ENCODE results near the gene AIG1.
"Not testable (repeated sequence)": the region's sequence is repeated elsewhere in the genome, so short reads cannot be mapped to it uniquely, and the experiment has no call there.

The AIG1 gene

DNA sequence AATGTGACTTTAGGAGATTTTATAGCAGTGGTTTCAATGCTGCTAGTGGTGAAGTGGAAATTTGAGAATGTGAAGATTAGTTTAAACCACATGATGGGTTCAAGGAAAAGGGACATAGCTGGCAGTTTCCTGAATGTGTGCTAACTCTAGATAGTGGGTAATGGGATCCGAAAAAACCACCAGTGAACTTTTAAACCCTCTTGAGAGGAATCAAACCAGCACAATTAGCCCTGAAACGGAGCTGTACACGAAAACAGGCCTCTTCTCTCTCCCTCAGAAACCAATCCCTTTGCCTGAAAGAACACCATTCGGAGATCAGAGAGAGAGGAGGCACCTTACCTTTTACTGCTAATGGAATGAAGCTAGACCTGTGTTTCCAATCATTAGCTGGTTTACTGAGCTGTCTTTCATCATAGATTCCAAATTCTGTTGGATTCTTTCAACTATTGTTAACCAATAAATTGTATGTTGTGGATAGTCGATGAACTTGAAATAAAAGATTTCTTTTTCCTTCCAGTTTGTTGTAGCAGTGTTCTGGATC, 103.9 kb downstream of the AIG1 start:
- DNase-seq (ENCODE audit: low read depth in 2 of 2), result no peak

- DNase-seq (ENCODE audit: low read depth in 2 of 2), result no peak
Measured at GRCh38 chr6:143165315-143165855, 104.7 kb downstream of the AIG1 start.

- no peak for DNase-seq (ENCODE audit: low read depth in 2 of 2)
Measured at GRCh38 chr6:143166247-143166695, 105.6 kb downstream of the AIG1 start.

- no peak for DNase-seq (ENCODE audit: low read depth in 2 of 2)
Measured at GRCh38 chr6:143167224-143167623, 106.5 kb downstream of the AIG1 start.

GRCh38 chr6:143168396-143168816, 107.7 kb downstream of the AIG1 start:
- DNase-seq (ENCODE audit: low read depth in 2 of 2), result not testable (repeated sequence)

DNA sequence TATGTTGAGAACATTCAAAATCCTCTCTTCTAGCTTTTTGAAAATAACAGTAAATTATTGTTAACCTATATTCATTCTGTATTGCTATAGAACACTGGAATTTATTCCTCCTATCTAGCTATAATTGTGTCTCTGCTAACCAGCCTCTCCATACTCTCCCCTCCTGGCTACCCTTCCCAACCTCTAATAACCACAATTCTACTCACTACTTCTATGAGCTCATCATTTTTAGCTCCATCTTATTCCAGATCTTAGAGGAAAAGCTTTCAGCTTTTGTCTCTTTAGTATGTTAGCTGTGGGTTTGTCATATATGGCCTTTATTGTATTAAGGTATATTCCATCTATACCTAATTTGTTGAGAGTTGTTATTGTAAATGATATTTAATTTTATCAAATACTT, 108.8 kb downstream of the AIG1 start:
- no peak for DNase-seq (ENCODE audit: low read depth in 2 of 2)

DNA sequence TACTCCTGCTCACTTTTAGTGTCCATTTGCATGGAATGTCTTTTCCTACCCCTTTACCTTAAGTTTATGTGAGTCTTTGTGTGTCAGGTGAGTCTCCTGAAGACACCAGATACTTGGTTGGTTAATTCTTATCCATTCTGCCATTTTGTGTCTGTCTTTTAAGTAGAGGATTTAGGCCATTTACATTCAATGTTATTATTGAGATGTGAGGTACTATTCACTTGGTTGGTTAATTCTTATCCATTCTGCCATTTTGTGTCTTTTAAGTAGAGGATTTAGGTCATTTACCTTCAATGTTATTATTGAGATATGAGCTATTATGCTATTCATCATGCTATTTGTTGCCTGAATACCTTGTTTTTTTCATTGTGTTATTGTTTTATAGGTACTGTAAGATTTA, 113.8 kb downstream of the AIG1 start:
- DNase-seq (ENCODE audit: low read depth in 2 of 2), result no peak

- no peak for DNase-seq (ENCODE audit: low read depth in 2 of 2)
Measured at GRCh38 chr6:143174951-143175350, 114.3 kb downstream of the AIG1 start.

- no peak for DNase-seq (ENCODE audit: low read depth in 2 of 2)
Measured at GRCh38 chr6:143176090-143177021, 115.7 kb downstream of the AIG1 start.

GRCh38 chr6:143177706-143178105, 117.0 kb downstream of the AIG1 start:
- DNase-seq (ENCODE audit: low read depth in 2 of 2), result no peak

GRCh38 chr6:143179096-143179495, 118.4 kb downstream of the AIG1 start:
- DNase-seq (ENCODE audit: low read depth in 2 of 2), result no peak

- DNase-seq (ENCODE audit: low read depth in 2 of 2), result no peak
Measured at GRCh38 chr6:143179901-143180612, 119.4 kb downstream of the AIG1 start.

GRCh38 chr6:143180826-143181225, 120.1 kb downstream of the AIG1 start:
- no peak for DNase-seq (ENCODE audit: low read depth in 2 of 2)

DNA sequence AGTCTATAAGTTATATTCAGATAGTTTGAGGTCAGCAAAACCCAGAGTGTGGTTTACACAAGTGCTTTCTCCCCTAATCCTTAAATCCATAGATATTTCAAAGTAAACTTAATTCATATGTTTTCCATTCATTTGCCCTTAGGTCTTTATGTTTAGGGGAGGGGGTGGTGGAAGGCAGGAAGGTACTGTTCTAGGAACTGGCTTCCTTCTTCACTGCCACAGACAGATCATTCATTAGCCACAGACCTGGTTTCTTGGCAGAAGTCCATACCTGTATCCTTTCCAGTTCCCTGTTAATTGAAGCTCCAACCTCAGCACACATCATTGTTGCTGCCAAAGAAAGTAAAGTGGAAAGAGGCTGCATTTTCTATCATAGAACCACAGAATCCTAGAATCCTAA, 123.0 kb downstream of the AIG1 start:
- no peak for DNase-seq (ENCODE audit: low read depth in 2 of 2)

GRCh38 chr6:143185288-143185687, 124.6 kb downstream of the AIG1 start:
- DNase-seq (ENCODE audit: low read depth in 2 of 2), result no peak

GRCh38 chr6:143187238-143187923, 126.7 kb downstream of the AIG1 start:
- no peak for DNase-seq (ENCODE audit: low read depth in 2 of 2)

DNA sequence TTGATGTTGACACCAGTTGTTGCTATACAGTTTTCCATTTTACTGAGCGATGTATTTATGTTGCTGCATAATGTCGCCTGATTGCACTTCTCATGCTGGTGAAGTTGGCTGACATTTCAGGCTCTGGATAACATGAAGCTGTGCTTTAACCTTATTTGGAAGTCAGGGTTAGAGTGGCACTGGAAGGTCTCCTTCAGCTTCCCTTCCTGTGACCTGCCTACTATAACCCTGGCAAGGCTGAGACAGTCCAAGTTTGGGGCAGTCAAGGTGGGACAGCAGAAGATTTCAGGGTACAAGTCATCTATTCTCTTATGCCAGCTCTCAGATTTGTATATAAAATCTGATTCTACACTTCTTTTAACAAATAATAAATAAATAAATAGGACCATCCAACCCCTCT, 127.6 kb downstream of the AIG1 start:
- DNase-seq (ENCODE audit: low read depth in 2 of 2), result no peak

DNA sequence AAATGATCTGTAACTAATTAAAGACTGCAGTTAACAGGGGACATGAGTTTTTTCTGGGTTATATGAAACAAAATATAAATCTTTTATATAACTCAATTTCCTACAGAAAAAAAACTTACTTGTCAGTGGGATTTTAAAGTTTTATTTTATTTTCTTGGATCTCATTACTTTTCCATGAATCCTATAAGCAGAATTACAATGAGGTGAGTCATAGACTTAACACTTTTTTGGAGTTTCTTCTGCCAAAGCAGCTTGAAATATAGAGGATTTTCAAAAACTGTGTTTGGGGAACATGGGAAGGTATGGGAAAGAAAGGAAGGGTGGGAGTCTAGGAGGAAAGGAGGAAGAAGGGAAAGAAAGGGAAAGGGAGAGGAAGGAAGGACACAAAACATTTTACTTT, 130.7 kb downstream of the AIG1 start:
- DNase-seq (ENCODE audit: low read depth in 2 of 2), result no peak

- no peak for DNase-seq (ENCODE audit: low read depth in 2 of 2)
Measured at GRCh38 chr6:143192766-143193165, 132.1 kb downstream of the AIG1 start.

DNA sequence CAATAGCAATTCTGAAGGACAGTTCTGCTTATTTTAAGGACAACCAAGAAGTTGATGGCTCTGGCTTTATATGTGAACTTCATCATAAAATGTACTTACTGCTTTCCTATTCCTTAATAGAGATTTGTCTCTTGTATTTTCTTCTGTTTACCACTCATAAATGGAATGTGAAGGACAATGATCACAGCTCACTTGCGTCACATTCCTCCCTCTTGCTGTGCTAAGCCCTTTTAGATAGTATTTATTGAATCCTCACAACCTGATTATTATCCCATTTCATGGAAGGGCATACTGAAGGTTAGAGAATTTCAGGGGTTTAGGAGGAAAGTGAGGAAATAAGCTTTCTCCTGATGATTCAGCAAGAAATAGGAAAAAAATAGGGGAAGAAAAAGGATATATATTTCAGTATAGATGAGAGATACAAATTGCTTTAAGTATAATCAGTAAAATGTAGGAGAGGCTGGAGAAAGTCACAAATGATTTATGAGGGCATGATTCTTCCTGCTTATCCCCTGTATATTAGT, 132.9 kb downstream of the AIG1 start:
- no peak for DNase-seq (ENCODE audit: low read depth in 2 of 2)

- no peak for DNase-seq (ENCODE audit: low read depth in 2 of 2)
Measured at GRCh38 chr6:143194095-143194589, 133.5 kb downstream of the AIG1 start.
